Measurements from ENCODE around the gene SMIM7.

DNA sequence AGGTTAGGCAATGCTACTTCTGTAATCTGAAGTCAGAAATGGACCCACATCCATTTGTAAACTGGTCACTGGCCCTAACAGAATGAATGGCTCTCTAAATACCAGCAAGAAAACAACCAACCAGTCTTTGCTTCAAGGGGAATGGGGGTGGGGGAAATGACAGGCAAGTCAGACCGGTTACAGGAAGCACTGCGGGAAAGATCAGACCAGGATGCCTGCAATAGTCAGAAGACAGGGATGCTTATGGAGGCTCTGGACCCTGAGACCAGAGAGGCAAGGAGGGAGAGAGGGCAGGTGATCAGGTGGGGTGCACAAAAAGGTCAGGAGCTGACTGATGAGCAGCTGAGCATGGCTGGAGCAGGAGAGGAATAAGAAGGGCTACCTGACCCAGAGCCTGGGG, 45.0 kb downstream of the SMIM7 start:
- TF ChIP-seq, protein P1, sequence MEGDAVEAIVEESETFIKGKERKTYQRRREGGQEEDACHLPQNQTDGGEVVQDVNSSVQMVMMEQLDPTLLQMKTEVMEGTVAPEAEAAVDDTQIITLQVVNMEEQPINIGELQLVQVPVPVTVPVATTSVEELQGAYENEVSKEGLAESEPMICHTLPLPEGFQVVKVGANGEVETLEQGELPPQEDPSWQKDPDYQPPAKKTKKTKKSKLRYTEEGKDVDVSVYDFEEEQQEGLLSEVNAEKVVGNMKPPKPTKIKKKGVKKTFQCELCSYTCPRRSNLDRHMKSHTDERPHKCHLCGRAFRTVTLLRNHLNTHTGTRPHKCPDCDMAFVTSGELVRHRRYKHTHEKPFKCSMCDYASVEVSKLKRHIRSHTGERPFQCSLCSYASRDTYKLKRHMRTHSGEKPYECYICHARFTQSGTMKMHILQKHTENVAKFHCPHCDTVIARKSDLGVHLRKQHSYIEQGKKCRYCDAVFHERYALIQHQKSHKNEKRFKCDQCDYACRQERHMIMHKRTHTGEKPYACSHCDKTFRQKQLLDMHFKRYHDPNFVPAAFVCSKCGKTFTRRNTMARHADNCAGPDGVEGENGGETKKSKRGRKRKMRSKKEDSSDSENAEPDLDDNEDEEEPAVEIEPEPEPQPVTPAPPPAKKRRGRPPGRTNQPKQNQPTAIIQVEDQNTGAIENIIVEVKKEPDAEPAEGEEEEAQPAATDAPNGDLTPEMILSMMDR (IDR thresholded peaks at IDR 0.05) = no peak
- no peak for TF ChIP-seq EP300 (IDR thresholded peaks at IDR 0.05)
- TF ChIP-seq POLR2A (IDR thresholded peaks at IDR 0.05) = no peak
- no peak for TF ChIP-seq POLR2AphosphoS5 (IDR thresholded peaks at IDR 0.05)

Data from stomach (tissue), 4 donors.